Spleen (tissue), 7 donors: ENCODE data around the gene PFKFB1.

Source experiments
- POLR2A ChIP-seq, 3 donors: fragments of 450-650 bp; IDR thresholded peaks; one replicate each; pipeline ENCODE4 v1.5.1; 2017; ENCODE audit warnings: antibody characterized with exemption in 3 of 3, mild to moderate bottlenecking in 1 of 3
- POLR2AphosphoS5 ChIP-seq, 3 donors: sonication (generic); formaldehyde crosslinking; IDR thresholded peaks; one replicate each; pipeline ENCODE4 v1.5.1; 2017; ENCODE audit warnings: antibody characterized with exemption in 3 of 3
- TF ChIP-seq, protein P1 (sequence below), 11 experiments: fragments of 200-600 bp in 7 of 11; fragments of 450-650 bp in 4 of 11; sonication (generic) in 4 of 11; IDR thresholded peaks in 8 of 11; conservative IDR thresholded peaks in 3 of 11; 1 replicate in 7 of 11; 2 replicates in 4 of 11; pipeline versions ENCODE4 v1.4.0 to v1.8.0; 2016 to 2021; ENCODE audit warnings: antibody characterized with exemption in 11 of 11, inconsistent platforms in 4 of 11, mild to moderate bottlenecking in 1 of 11
- donor health status: DM: no; HTN: no; CAD: no; lungs with moderate emphysema.
- donor health status: DM: no; HTN: no; CAD: no.
- donor health status: DM: no; HTN: no; CAD: no.

DNA sequence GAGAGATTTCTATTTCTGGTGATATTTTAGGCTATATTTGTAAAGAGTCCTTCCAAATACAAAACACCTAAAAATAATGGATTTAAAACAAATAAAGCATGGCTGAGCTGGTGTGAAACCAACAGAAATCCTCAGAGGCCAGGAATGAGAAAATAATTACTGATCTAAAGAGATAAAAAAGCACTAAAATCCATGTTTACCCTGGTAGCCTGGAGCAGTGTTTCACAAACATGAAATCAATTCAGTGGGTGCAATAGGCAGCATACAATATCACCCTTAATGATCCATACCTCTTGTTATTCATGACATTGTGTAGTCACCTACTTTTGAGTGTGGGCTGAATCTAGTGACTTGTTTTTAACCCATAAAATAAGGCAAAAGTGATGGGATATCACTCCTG lies 14.6 kb downstream of the PFKFB1 start:
- TF ChIP-seq POLR2A (IDR thresholded peaks at IDR 0.05) = no peak
- TF ChIP-seq, protein P1, sequence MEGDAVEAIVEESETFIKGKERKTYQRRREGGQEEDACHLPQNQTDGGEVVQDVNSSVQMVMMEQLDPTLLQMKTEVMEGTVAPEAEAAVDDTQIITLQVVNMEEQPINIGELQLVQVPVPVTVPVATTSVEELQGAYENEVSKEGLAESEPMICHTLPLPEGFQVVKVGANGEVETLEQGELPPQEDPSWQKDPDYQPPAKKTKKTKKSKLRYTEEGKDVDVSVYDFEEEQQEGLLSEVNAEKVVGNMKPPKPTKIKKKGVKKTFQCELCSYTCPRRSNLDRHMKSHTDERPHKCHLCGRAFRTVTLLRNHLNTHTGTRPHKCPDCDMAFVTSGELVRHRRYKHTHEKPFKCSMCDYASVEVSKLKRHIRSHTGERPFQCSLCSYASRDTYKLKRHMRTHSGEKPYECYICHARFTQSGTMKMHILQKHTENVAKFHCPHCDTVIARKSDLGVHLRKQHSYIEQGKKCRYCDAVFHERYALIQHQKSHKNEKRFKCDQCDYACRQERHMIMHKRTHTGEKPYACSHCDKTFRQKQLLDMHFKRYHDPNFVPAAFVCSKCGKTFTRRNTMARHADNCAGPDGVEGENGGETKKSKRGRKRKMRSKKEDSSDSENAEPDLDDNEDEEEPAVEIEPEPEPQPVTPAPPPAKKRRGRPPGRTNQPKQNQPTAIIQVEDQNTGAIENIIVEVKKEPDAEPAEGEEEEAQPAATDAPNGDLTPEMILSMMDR (IDR thresholded peaks at IDR 0.05 in 8 of 11, conservative IDR thresholded peaks at IDR 0.05 in 3 of 11) = no peak
- no peak for TF ChIP-seq POLR2AphosphoS5 (IDR thresholded peaks at IDR 0.05)
